IPS-20b (cell line): Measurements from ENCODE around the gene GRIK3.

ENCODE experiments used
- H3K27ac ChIP-seq: one replicate; pipeline ENCODE4 v1.5.1; 2013; ENCODE audit warnings: low read length
- H3K27me3 ChIP-seq: 2 replicates; pipeline ENCODE4 v1.6.1; 2013; ENCODE audit warnings: mild to moderate bottlenecking, low read length, inconsistent platforms; ENCODE audit not compliant: insufficient read depth
- H3K36me3 ChIP-seq: 2 replicates; pipeline ENCODE4 v1.6.1; 2013; ENCODE audit warnings: low read depth, mild to moderate bottlenecking, inconsistent platforms, low read length, moderate library complexity; ENCODE audit not compliant: insufficient read depth
- H3K4me1 ChIP-seq: 2 replicates; pipeline ENCODE4 v1.6.1; 2013; ENCODE audit warnings: mild to moderate bottlenecking, control low read depth, inconsistent platforms, low read length, moderate library complexity; ENCODE audit not compliant: insufficient read depth
- H3K4me3 ChIP-seq: 2 replicates; pipeline ENCODE4 v1.5.1; 2013; ENCODE audit warnings: mild to moderate bottlenecking, low read length, inconsistent platforms
- H3K9ac ChIP-seq: 2 replicates; pipeline ENCODE4 v1.6.1; 2013; ENCODE audit warnings: low read depth, mild to moderate bottlenecking, inconsistent platforms, low read length, moderate library complexity
- H3K9me3 ChIP-seq: 2 replicates; pipeline ENCODE4 v1.6.1; 2013; ENCODE audit warnings: mild to moderate bottlenecking, low read depth, low read length, inconsistent platforms; ENCODE audit not compliant: insufficient read depth

GRIK3 gene

GRCh38 chr1:36824390-36824861 is 209.9 kb downstream of the GRIK3 start:
- Histone ChIP-seq H3K36me3 (no peaks in the 10 kb centered on the region), H3K9me3 (no peaks in the 10 kb centered on the region), H3K4me1 (peaks cover 12% of the 10 kb centered on the region; the same call in 1 of the 2 replicates), H3K27ac (peak overlapping the region; percentile 71), H3K4me3 (peak overlapping the region; percentile 36; the same call in 1 of the 2 replicates), H3K27me3 (no peaks in the 10 kb centered on the region), H3K9ac (peak overlapping the region; percentile 68)

GRCh38 chr1:36822648-36823047 is 211.7 kb downstream of the GRIK3 start:
- H3K4me3 ChIP-seq = no peak overlapping the region
- peaks cover 12% of the 10 kb centered on the region; the same call in 1 of the 2 replicates for H3K4me1 ChIP-seq
- no peaks in the 10 kb centered on the region for H3K9me3 ChIP-seq
- no peaks in the 10 kb centered on the region for H3K27me3 ChIP-seq
- no peak overlapping the region for H3K27ac ChIP-seq
- no peak overlapping the region for H3K9ac ChIP-seq
- no peaks in the 10 kb centered on the region for H3K36me3 ChIP-seq

- Histone ChIP-seq H3K36me3 (no peaks in the 10 kb centered on the region), H3K27ac (no peak overlapping the region), H3K4me3 (no peak overlapping the region), H3K9me3 (no peaks in the 10 kb centered on the region), H3K27me3 (no peaks in the 10 kb centered on the region), H3K9ac (no peak overlapping the region), H3K4me1 (peaks cover 12% of the 10 kb centered on the region; the same call in 1 of the 2 replicates)
Measured at GRCh38 chr1:36821386-36821785, 212.9 kb downstream of the GRIK3 start.

- Histone ChIP-seq H3K9me3 (no peaks in the 10 kb centered on the region), H3K36me3 (no peaks in the 10 kb centered on the region), H3K9ac (no peak overlapping the region), H3K27me3 (no peaks in the 10 kb centered on the region), H3K27ac (no peak overlapping the region), H3K4me1 (peaks cover 3% of the 10 kb centered on the region; the same call in 1 of the 2 replicates), H3K4me3 (no peak overlapping the region)
Measured at GRCh38 chr1:36818771-36819170, 215.5 kb downstream of the GRIK3 start.

GRCh38 chr1:36816348-36816747 is 218.0 kb downstream of the GRIK3 start:
- no peak overlapping the region for H3K27ac ChIP-seq
- no peaks in the 10 kb centered on the region for H3K9me3 ChIP-seq
- no peaks in the 10 kb centered on the region; the same call in 1 of the 2 replicates for H3K4me1 ChIP-seq
- H3K36me3 ChIP-seq = no peaks in the 10 kb centered on the region
- H3K27me3 ChIP-seq = no peaks in the 10 kb centered on the region
- no peak overlapping the region for H3K9ac ChIP-seq
- no peak overlapping the region for H3K4me3 ChIP-seq

GRCh38 chr1:36814774-36815173 is 219.5 kb downstream of the GRIK3 start:
- Histone ChIP-seq H3K4me1 (no peaks in the 10 kb centered on the region; the same call in 1 of the 2 replicates), H3K36me3 (no peaks in the 10 kb centered on the region), H3K9ac (no peak overlapping the region), H3K4me3 (no peak overlapping the region), H3K27me3 (no peaks in the 10 kb centered on the region), H3K27ac (no peak overlapping the region), H3K9me3 (no peaks in the 10 kb centered on the region)

GRCh38 chr1:36814083-36814482 is 220.2 kb downstream of the GRIK3 start:
- Histone ChIP-seq H3K27ac (no peak overlapping the region), H3K4me1 (no peaks in the 10 kb centered on the region; the same call in 1 of the 2 replicates), H3K27me3 (no peaks in the 10 kb centered on the region), H3K9me3 (no peaks in the 10 kb centered on the region), H3K9ac (no peak overlapping the region), H3K36me3 (no peaks in the 10 kb centered on the region), H3K4me3 (no peak overlapping the region)

- Histone ChIP-seq H3K4me1 (peaks cover 12% of the 10 kb centered on the region; the same call in 1 of the 2 replicates), H3K36me3 (no peaks in the 10 kb centered on the region), H3K27me3 (no peaks in the 10 kb centered on the region), H3K9ac (no peak overlapping the region), H3K4me3 (no peak overlapping the region), H3K27ac (no peak overlapping the region), H3K9me3 (no peaks in the 10 kb centered on the region)
Measured at GRCh38 chr1:36807262-36807661, 227.1 kb downstream of the GRIK3 start.

GRCh38 chr1:36805979-36806640 is 228.2 kb downstream of the GRIK3 start:
- H3K9ac ChIP-seq = no peak overlapping the region
- no peaks in the 10 kb centered on the region for H3K36me3 ChIP-seq
- no peak overlapping the region for H3K4me3 ChIP-seq
- no peaks in the 10 kb centered on the region for H3K9me3 ChIP-seq
- H3K4me1 ChIP-seq = peaks cover 12% of the 10 kb centered on the region; the same call in 1 of the 2 replicates
- no peaks in the 10 kb centered on the region for H3K27me3 ChIP-seq
- H3K27ac ChIP-seq = no peak overlapping the region

- Histone ChIP-seq H3K27me3 (no peaks in the 10 kb centered on the region), H3K9me3 (no peaks in the 10 kb centered on the region), H3K4me1 (peaks cover 12% of the 10 kb centered on the region; the same call in 1 of the 2 replicates), H3K27ac (no peak overlapping the region), H3K36me3 (no peaks in the 10 kb centered on the region), H3K4me3 (no peak overlapping the region), H3K9ac (peak overlapping the region; percentile 38; the same call in 1 of the 2 replicates)
Measured at GRCh38 chr1:36804669-36805314, 229.5 kb downstream of the GRIK3 start.

GRCh38 chr1:36803868-36804570 is 230.3 kb downstream of the GRIK3 start:
- no peaks in the 10 kb centered on the region for H3K27me3 ChIP-seq
- no peak overlapping the region for H3K27ac ChIP-seq
- peaks cover 12% of the 10 kb centered on the region; the same call in 1 of the 2 replicates for H3K4me1 ChIP-seq
- H3K36me3 ChIP-seq = no peaks in the 10 kb centered on the region
- H3K4me3 ChIP-seq = no peak overlapping the region
- H3K9ac ChIP-seq = peak overlapping the region; percentile 38; the same call in 1 of the 2 replicates
- no peaks in the 10 kb centered on the region for H3K9me3 ChIP-seq
